IPS-11a (cell line): ENCODE results near the gene BDH1.

Source experiments
- H3K4me3 ChIP-seq: one replicate; pipeline ENCODE4 v1.5.1; 2013; ENCODE audit warnings: low read depth, low read length, control low read depth

The BDH1 gene

DNA sequence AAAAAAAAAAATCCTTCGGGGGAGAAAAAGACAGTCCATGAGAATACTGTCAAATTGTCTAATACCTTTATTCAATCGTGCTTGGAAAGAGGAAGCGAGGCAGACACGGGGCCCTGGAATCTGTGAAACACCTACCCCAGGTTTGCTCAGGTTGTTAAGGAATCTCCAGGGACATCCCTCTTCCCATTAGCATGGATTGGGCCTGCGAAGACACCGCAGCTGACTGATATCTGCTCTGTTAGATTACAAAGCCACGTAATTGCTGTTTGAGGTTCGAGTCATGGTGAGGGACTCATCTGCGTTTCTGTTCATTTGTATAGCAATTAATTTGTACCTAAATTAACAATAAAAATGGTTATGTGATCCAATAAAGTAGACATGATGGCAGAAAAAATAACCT is 91.0 kb downstream of the BDH1 start:
- no peak overlapping the region for H3K4me3 ChIP-seq

DNA sequence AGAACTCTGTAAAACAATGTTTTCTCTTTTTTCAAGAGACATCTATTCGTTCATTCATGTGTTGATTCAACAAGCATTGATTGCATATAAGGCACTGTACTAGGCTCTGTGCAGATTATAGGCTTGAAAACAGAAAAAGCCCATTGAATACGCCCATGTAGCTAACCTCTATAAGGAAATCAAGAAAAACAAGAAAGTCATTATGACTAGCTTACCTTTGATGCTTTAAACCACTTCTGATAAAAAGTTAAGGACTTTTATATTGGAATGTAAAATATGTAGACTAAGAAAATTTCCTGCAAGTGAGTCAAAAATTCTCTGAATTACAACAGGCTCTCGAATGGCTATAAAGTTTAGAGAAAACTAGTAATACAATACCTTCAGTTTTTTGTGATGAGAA is 92.5 kb downstream of the BDH1 start:
- no peak overlapping the region for H3K4me3 ChIP-seq

DNA sequence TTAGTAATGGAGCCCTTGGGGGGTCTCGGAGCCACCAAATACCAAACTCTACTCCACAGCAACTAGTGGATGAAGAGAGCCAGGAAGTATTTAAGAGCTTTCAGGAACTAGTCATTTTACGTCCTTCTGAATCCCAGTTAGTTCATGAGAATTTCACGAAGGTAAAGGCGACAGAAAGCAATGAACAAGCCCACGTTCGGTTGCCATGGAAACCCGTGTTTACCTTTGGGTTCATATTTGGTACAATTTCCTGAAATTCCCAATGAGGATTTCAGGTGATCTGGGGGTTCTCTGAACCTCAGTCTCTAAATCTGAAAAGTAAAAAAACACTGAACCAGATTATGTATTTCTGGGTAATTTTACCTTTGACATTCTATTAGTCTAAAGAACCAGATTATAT is 93.0 kb downstream of the BDH1 start:
- no peak overlapping the region for H3K4me3 ChIP-seq

DNA sequence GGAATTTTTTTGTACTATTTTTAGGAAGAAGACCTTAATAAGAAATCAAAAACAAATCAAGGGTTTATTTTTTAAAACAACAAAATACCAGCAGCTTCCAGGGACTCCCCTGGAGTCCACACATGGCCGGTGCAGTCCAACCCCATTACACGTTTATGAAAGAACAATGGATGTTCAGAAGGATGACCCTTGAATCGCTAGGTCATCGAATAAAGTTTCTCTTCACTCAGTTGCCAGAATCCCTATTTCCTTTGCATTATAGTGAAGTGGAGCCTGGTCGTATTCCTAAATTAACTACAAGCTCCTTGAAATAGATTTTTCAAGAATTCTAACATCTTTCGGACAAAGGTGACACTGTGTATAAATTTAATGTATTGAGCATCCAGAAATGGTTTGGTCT is 95.1 kb downstream of the BDH1 start:
- no peak overlapping the region for H3K4me3 ChIP-seq

DNA sequence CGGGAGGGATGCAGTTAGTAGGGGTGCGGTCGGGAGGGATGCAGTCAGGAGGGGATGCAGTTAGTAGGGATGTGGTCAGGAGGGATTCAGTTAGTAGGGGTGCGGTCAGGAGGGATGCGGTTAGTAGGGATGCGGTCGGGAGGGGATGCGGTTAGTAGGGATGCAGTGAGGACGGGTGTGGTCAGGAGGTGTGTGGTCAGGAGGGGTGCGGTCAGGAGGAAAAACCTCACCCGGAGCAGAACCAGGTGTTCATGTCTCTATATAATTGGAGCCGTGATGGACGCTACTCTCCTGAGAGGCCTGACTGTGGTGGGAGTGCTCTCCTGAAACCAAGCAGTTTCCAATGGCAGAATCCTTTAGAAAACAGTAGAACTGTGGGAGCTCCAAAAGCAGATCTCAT is 95.8 kb downstream of the BDH1 start:
- H3K4me3 ChIP-seq = no peak overlapping the region
